GM18499 (cell line): ENCODE results near the gene AGMO.

Source experiments
- ATAC-seq: cut with Tn5 transposase; IDR thresholded peaks from one replicate; pipeline ENCODE4 v1.9.1; 2021; ENCODE audit warnings: moderate number of reproducible peaks; ENCODE audit not compliant: insufficient read depth, unreplicated experiment

Gene AGMO

GRCh38 chr7:15463801-15464666, 97.8 kb downstream of the AGMO start:
- no peak for ATAC-seq

- no peak for ATAC-seq
These were observed 99.0 kb downstream of the AGMO start for GRCh38 chr7:15462721-15463389.

DNA sequence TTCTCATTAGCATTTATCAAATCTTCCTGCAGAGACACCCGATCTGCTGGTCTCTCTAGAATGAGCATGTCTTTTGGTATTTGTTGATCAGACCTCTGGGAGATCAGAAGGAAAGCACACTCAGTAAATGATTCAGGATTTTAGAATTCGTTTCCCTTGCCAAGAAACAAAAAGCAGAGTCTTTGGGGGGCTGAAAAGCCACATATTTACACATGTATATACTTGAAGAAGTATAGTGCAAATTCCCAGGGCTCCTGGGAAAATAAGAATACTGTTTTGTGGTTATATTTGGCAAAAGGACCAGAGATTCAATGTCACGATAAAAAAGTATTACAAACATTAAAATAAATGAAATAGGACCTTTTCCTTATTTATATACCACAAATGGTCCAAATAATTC, 100.2 kb downstream of the AGMO start:
- ATAC-seq, result no peak

GRCh38 chr7:15459018-15459615, 102.7 kb downstream of the AGMO start:
- ATAC-seq, result no peak

GRCh38 chr7:15457990-15458955, 103.5 kb downstream of the AGMO start:
- no peak for ATAC-seq

DNA sequence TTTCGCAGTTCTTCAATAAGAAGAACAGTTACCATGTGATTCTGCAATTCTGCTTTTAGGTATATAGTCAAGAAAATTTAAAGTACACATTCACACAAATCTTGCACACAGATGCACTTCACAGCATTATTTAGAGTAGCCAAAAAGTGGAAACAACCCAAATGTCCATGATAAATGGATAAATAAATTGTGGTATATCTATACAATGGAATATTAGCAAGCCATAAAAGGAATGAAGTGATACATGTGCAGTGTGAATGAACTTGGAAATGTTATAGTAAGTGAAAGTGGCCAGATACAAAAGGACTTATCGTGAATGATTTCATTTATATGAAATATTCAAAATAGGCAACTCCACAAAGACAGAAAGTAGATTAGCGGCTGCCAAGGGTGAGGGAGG, 109.1 kb downstream of the AGMO start:
- no peak for ATAC-seq

GRCh38 chr7:15446722-15447121, 115.1 kb downstream of the AGMO start:
- ATAC-seq, result no peak

DNA sequence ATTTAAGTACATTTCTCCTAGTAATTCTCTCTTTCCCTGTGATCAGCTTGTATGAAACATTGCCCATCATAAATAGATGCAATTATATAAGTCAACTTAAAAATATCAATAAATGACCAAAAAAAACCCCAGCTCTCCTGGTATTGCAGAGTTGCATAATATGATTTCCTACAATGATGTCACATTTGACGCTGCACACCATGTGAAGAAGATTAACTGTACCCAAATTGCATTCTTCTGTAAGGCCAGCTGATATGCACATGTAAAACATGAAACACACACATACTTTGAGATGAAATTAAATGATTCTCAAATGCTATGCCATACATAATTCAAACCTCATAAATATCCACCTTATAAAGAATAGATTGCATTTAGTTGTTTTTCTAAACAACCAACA, 115.5 kb downstream of the AGMO start:
- no peak for ATAC-seq

GRCh38 chr7:15441915-15442314, 119.9 kb downstream of the AGMO start:
- no peak for ATAC-seq

GRCh38 chr7:15440482-15440881, 121.3 kb downstream of the AGMO start:
- no peak for ATAC-seq

DNA sequence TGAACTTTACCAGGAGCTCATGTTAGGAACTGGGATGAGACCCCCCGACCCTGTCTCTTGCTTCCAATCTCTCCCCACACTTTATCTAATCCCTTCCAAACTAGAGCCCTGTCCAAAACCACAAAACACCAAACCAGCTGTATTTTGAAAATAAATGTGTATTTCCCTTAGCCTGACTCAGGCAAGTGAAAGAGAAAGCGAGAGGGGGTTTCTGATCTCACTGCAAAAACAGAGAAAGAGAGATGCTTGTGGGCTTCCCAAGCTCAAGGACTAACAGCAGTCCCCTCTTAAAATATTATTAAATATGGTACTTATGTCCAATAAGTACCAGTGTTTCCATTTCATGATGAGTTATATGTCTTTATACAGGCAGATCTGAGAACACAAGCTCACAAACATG, 122.0 kb downstream of the AGMO start:
- ATAC-seq, result no peak

DNA sequence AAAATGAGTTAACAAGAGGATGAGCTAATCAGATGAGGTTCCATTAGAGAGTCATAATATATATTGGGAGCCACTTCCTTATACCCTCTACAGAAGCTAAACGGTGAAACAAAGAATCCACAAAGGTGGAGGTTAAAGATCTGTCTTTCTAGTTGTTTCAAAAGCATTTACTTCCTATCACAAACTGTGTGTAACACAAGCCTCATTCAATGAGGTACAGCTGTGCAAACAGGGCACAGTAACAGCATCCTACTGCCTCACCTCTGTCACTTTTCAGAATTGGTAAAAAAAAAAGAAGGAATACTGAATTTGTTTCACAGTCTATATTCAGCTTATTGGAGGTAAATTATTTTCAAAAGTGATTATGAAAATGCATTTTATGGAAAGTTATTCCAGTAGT, 128.7 kb downstream of the AGMO start:
- ATAC-seq, result no peak

GRCh38 chr7:15430911-15431310, 130.9 kb downstream of the AGMO start:
- no peak for ATAC-seq

DNA sequence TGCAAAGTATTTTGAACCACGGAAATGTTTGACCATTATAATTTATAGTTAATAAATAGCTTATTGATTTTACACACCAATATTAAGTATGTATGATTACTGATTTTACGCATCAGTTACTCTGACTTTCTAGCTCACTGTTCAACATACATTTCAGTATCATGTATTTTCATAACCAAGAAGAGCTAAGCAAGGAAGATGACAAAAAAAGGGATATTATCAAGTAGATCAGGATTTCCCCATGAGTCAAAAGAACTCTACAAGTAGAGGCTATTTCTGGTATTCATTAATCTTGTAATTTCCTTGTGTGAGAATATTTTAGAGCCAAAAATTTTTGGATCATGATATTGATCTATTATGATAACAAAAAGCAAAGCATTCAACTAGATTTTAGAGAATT, 131.6 kb downstream of the AGMO start:
- ATAC-seq, result no peak

DNA sequence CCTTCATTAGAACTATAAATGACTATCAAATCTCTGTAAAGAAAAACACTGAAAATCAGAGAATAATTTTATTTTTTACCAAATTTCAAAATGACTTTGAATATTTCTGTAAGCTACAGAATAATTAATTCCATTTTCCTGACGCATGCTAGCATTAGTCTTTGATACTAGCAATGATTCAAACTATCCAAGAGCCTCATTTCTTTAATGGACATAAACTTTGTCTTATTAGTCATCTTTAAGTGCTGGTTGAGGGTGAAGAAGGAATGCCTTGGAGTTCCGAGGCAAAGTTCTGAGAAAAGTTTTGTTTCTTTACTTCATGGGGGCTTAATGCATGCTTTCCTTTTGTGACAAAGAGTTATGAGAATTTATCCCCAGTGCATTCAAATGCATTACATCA, 137.3 kb downstream of the AGMO start:
- ATAC-seq, result no peak

GRCh38 chr7:15419596-15419995, 142.2 kb downstream of the AGMO start:
- no peak for ATAC-seq

DNA sequence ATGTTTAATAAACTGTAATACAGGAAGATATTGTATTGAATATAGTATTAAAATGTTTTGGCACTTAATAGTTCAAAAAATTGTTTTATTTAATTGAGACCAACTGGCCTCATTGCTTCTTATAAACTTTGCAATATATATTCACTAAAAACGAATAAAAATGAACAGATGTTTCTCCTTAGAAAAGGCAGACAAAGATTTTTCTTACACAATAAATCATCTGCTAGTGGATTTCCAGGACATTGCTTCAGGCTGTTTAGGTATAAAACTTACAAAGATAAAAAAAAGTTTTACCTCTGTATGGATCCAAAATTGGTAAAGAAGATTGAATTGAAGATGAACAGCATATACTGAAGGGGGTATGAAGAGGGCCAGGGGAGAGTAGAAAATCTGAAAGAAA, 143.6 kb downstream of the AGMO start:
- no peak for ATAC-seq

- ATAC-seq, result no peak
These were observed 144.3 kb downstream of the AGMO start for GRCh38 chr7:15417341-15417988.

DNA sequence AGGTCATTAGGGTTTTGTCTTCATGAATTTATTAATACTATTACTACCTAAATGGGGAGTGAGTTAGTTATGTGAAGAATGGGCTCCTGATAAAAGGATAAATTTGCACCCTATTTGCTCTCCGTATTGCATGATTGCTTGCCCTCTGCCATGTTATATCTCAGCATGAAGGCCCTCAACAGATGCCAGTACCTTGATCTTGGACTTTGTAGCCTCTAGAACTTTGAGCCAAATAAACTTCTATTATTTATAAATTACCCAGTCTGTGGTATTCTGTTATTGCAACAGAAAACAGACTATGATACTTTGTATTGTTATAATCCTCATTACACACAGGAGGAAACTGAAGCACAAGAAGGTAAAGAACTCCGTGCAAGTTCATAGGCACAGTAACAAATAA, 150.8 kb downstream of the AGMO start:
- no peak for ATAC-seq

DNA sequence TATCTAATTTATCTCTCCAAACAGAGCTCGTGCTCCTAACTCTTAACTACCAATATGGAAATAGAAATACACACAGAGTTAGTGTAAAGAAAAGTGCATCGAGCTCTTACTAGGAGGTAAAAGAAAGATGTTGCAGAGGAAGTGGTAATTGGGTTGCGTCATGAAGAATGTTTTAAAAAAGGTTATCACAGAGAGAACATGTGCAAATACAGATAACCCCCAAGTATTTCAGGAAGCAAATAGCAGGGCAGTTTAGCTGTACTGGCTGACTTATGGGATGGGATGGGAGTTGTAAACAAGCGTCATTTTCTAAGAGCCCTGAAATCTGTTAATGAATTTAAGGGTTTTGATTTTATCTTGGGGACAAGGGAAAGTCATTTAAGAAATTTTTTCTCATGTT, 153.9 kb downstream of the AGMO start:
- ATAC-seq, result no peak
